GM10847 (cell line): ENCODE measurements around the gene FOXJ2.

Experiments
- POLR2A ChIP-seq: IDR thresholded peaks from 2 replicates; pipeline ENCODE4 v1.6.1; 2011; ENCODE audit not compliant: insufficient read length; ENCODE audit errors: extremely low read depth

Gene FOXJ2

GRCh38 chr12:8089716-8090115 lies 57.2 kb downstream of the FOXJ2 start:
- TF ChIP-seq POLR2A, result no peak

DNA sequence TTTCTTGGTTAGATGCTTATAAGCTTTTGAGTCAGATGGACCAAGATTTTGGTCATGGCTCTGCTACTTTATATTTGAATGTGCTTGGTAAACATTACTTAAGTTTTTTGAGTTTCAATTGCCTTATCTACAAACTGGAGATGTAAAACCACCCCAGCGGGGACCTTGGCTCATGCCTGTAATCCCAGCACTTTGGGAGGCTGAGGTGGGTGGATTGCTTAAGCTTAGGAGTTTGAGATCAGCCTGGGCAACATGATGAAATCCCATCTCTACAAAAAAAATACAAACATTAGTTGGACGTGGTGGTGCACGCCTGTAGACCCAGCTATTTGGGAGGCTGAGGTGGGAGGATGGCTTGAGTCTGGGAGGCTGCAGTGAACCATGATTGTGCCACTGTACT lies 60.8 kb downstream of the FOXJ2 start:
- no peak for TF ChIP-seq POLR2A

DNA sequence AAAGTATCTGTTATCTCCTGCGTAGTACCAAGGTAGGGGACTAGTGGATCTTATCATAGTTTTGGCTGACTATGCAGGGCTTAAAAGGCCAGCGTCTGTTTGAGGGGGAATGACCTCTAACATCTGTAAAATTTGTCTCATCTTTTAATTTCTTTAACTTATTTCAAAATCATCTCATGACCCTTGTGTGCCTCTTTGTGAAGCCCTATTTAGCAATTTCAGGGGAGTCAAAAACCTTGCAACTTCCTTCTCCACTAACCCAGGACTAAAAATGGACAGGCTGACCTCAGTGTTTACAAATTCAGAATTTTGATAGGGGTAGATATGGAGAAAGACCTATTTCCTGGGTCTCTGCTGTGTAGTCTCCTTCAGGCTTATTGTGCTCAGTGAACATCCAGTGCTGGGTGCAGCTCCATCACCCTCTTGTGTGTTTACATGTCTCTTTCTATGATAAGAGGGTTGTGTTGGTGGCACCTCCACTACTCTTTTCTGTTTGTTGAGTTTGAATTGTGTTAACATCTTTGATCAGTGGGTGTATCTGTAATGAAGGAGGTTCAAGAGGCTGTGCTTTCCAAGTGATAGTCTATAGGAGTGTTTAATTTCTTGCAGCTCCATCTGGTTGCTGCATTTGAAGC lies 63.9 kb downstream of the FOXJ2 start:
- TF ChIP-seq POLR2A, result no peak

GRCh38 chr12:8099235-8099634 lies 66.7 kb downstream of the FOXJ2 start:
- TF ChIP-seq POLR2A, result no peak
